ENCODE measurements around the gene UTF1. TPM values are rescaled to one million over a fixed set of nuclear protein-coding genes. Genes with fewer than 3 reads are reported as not detected.

UTF1 gene
- total RNA-seq, 1 donor from 2014 or later: 0.61 TPM

- TF ChIP-seq, protein P1, sequence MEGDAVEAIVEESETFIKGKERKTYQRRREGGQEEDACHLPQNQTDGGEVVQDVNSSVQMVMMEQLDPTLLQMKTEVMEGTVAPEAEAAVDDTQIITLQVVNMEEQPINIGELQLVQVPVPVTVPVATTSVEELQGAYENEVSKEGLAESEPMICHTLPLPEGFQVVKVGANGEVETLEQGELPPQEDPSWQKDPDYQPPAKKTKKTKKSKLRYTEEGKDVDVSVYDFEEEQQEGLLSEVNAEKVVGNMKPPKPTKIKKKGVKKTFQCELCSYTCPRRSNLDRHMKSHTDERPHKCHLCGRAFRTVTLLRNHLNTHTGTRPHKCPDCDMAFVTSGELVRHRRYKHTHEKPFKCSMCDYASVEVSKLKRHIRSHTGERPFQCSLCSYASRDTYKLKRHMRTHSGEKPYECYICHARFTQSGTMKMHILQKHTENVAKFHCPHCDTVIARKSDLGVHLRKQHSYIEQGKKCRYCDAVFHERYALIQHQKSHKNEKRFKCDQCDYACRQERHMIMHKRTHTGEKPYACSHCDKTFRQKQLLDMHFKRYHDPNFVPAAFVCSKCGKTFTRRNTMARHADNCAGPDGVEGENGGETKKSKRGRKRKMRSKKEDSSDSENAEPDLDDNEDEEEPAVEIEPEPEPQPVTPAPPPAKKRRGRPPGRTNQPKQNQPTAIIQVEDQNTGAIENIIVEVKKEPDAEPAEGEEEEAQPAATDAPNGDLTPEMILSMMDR (IDR thresholded peaks at IDR 0.05; ENCODE audit: partially characterized antibody, unreplicated experiment): no peak
- H3K4me1 Mint-ChIP-seq (ENCODE audit: low read depth, unreplicated experiment): peaks cover 7% of the 10 kb centered on the region
- no peak for DNase-seq
- H3K4me3 Mint-ChIP-seq (ENCODE audit: unreplicated experiment): no peak overlapping the region
- peaks cover 6% of the 10 kb centered on the region for H3K9me3 Mint-ChIP-seq (ENCODE audit: unreplicated experiment)
- peaks cover 8% of the 10 kb centered on the region for H3K27me3 Mint-ChIP-seq (ENCODE audit: unreplicated experiment)
- no peak overlapping the region for H3K27ac Mint-ChIP-seq (ENCODE audit: unreplicated experiment)
- H3K36me3 Mint-ChIP-seq (ENCODE audit: unreplicated experiment): no peaks in the 10 kb centered on the region
Observed at GRCh38 chr10:133239990-133240389, 10.0 kb downstream of the UTF1 start.

GRCh38 chr10:133241501-133242205 lies 11.6 kb downstream of the UTF1 start:
- Mint-ChIP-seq H3K4me1 (ENCODE audit: low read depth, unreplicated experiment) (peaks cover 10% of the 10 kb centered on the region), H3K27ac (ENCODE audit: unreplicated experiment) (no peak overlapping the region), H3K9me3 (ENCODE audit: unreplicated experiment) (peaks cover 6% of the 10 kb centered on the region), H3K27me3 (ENCODE audit: unreplicated experiment) (peaks cover 7% of the 10 kb centered on the region), H3K36me3 (ENCODE audit: unreplicated experiment) (no peaks in the 10 kb centered on the region), H3K4me3 (ENCODE audit: unreplicated experiment) (no peak overlapping the region)
- DNase-seq: no peak
- TF ChIP-seq, protein P1 (IDR thresholded peaks at IDR 0.05; ENCODE audit: partially characterized antibody, unreplicated experiment): no peak

DNA sequence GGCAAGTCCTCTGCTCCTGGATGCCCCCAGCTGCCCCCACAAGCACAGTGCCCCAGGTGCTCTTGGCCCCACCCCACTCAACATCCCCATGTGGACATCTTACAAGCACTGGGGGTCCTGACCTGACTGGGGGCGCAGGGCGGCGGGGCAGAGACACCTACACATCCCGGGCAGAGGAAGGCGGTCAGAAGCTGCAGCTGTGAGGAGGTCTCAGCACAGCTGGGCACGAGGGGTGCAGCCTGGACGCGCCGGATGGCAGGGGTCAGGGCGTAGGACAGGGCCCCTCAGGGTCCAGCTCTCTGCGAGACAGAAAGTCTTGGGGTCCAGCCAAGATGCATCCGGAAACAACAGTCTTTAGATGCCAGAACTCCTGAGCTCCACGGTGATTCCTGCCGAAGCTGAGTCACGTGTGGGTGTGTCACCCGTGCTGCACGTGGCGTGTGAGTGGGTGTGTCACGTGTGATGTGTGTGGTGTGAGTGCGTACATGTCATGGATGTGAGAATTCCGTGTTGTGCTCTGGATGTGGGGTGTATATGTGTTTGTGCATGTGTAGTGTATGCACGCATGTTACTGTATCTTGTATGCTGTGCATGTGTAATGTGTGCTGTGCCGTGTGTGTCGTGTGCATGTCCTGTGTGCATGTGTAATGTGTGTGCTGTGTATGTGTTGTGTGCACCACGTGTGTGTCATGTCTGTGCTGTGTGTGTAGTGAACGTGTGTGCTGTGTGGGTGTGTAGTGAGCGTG lies 12.8 kb downstream of the UTF1 start:
- peaks cover 7% of the 10 kb centered on the region for H3K27me3 Mint-ChIP-seq (ENCODE audit: unreplicated experiment)
- no peak for DNase-seq
- H3K27ac Mint-ChIP-seq (ENCODE audit: unreplicated experiment): peak overlapping the region; percentile 5
- TF ChIP-seq, protein P1 (IDR thresholded peaks at IDR 0.05; ENCODE audit: partially characterized antibody, unreplicated experiment): no peak
- peaks cover 10% of the 10 kb centered on the region for H3K4me1 Mint-ChIP-seq (ENCODE audit: low read depth, unreplicated experiment)
- peak overlapping the region; percentile 8 for H3K4me3 Mint-ChIP-seq (ENCODE audit: unreplicated experiment)
- H3K9me3 Mint-ChIP-seq (ENCODE audit: unreplicated experiment): peaks cover 6% of the 10 kb centered on the region
- H3K36me3 Mint-ChIP-seq (ENCODE audit: unreplicated experiment): no peaks in the 10 kb centered on the region

- TF ChIP-seq, protein P1 (IDR thresholded peaks at IDR 0.05; ENCODE audit: partially characterized antibody, unreplicated experiment): no peak
- Mint-ChIP-seq H3K27ac (ENCODE audit: unreplicated experiment) (no peak overlapping the region), H3K4me3 (ENCODE audit: unreplicated experiment) (no peak overlapping the region)
Observed at GRCh38 chr10:133243593-133243992, 13.6 kb downstream of the UTF1 start.

More at GRCh38 chr10:133243593-133243992, 13.6 kb downstream of the UTF1 start:
- no peak for DNase-seq
- Mint-ChIP-seq H3K4me1 (ENCODE audit: low read depth, unreplicated experiment) (peaks cover 8% of the 10 kb centered on the region), H3K27me3 (ENCODE audit: unreplicated experiment) (peaks cover 6% of the 10 kb centered on the region), H3K9me3 (ENCODE audit: unreplicated experiment) (peaks cover 5% of the 10 kb centered on the region), H3K36me3 (ENCODE audit: unreplicated experiment) (no peaks in the 10 kb centered on the region)
